Measurements from ENCODE around the gene OR4K1. TPM values are rescaled to one million over a fixed set of nuclear protein-coding genes. Genes with fewer than 3 reads are reported as not detected.

The OR4K1 gene
- not detected for polyA plus RNA-seq (2012; ENCODE audit: insufficient read length, low read depth)

GRCh38 chr14:19930617-19931016, at the start of gene OR4K1:
OR4K1 (plus strand) TSS chr14:19930917; CDS start chr14:19935667, 4,750 bp downstream.
- TF ChIP-seq REST (IDR thresholded peaks at IDR 0.05; ENCODE audit: insufficient read depth in 1 of 2, low read depth in 2 of 2, low read length in 2 of 2) (no peak), SIN3A (IDR thresholded peaks at IDR 0.05; ENCODE audit: borderline replicate concordance, insufficient read depth, low read length) (no peak), FOXP2 (optimal IDR thresholded peaks at IDR 0.05; ENCODE audit: borderline replicate concordance, extremely low read depth, extremely low read length, insufficient read depth) (no peak)

GRCh38 chr14:19895282-19895681, 35.4 kb upstream of the OR4K1 start:
- TF ChIP-seq REST (IDR thresholded peaks at IDR 0.05; ENCODE audit: insufficient read depth in 1 of 2, low read depth in 2 of 2, low read length in 2 of 2) = no peak
- no peak for TF ChIP-seq TAF1 (IDR thresholded peaks at IDR 0.05; ENCODE audit: borderline replicate concordance, insufficient read depth, low read length)
- TF ChIP-seq SIN3A (IDR thresholded peaks at IDR 0.05; ENCODE audit: borderline replicate concordance, insufficient read depth, low read length) = no peak
- no peak for TF ChIP-seq FOXP2 (optimal IDR thresholded peaks at IDR 0.05; ENCODE audit: borderline replicate concordance, extremely low read depth, extremely low read length, insufficient read depth)
- no peak for TF ChIP-seq POLR2AphosphoS5 (IDR thresholded peaks at IDR 0.05; ENCODE audit: low read depth, low read length)

GRCh38 chr14:19900999-19901398, 29.7 kb upstream of the OR4K1 start:
- TF ChIP-seq SIN3A (IDR thresholded peaks at IDR 0.05; ENCODE audit: borderline replicate concordance, insufficient read depth, low read length) (no peak), FOXP2 (optimal IDR thresholded peaks at IDR 0.05; ENCODE audit: borderline replicate concordance, extremely low read depth, extremely low read length, insufficient read depth) (no peak), REST (IDR thresholded peaks at IDR 0.05; ENCODE audit: insufficient read depth in 1 of 2, low read depth in 2 of 2, low read length in 2 of 2) (no peak), POLR2AphosphoS5 (IDR thresholded peaks at IDR 0.05; ENCODE audit: low read depth, low read length) (no peak), TAF1 (IDR thresholded peaks at IDR 0.05; ENCODE audit: borderline replicate concordance, insufficient read depth, low read length) (no peak)

- TF ChIP-seq POLR2AphosphoS5 (IDR thresholded peaks at IDR 0.05; ENCODE audit: low read depth, low read length) (no peak), TAF1 (IDR thresholded peaks at IDR 0.05; ENCODE audit: borderline replicate concordance, insufficient read depth, low read length) (no peak), SIN3A (IDR thresholded peaks at IDR 0.05; ENCODE audit: borderline replicate concordance, insufficient read depth, low read length) (no peak), FOXP2 (optimal IDR thresholded peaks at IDR 0.05; ENCODE audit: borderline replicate concordance, extremely low read depth, extremely low read length, insufficient read depth) (no peak), REST (IDR thresholded peaks at IDR 0.05; ENCODE audit: insufficient read depth in 1 of 2, low read depth in 2 of 2, low read length in 2 of 2) (no peak)
These were observed 28.3 kb upstream of the OR4K1 start for GRCh38 chr14:19902409-19902808.

GRCh38 chr14:19906665-19907064, 24.1 kb upstream of the OR4K1 start:
- TF ChIP-seq FOXP2 (optimal IDR thresholded peaks at IDR 0.05; ENCODE audit: borderline replicate concordance, extremely low read depth, extremely low read length, insufficient read depth) (no peak), POLR2AphosphoS5 (IDR thresholded peaks at IDR 0.05; ENCODE audit: low read depth, low read length) (no peak), REST (IDR thresholded peaks at IDR 0.05; ENCODE audit: insufficient read depth in 1 of 2, low read depth in 2 of 2, low read length in 2 of 2) (no peak), SIN3A (IDR thresholded peaks at IDR 0.05; ENCODE audit: borderline replicate concordance, insufficient read depth, low read length) (no peak), TAF1 (IDR thresholded peaks at IDR 0.05; ENCODE audit: borderline replicate concordance, insufficient read depth, low read length) (no peak)
